ENCODE data around the gene ZSWIM7. TPM values are rescaled to one million over a fixed set of nuclear protein-coding genes. Genes with fewer than 3 reads are reported as not detected.

Gene ZSWIM7
- polyA plus RNA-seq, 1 donor from 2014 or later, result 70.8 TPM

GRCh38 chr17:15955793-15956541, 43.5 kb downstream of the ZSWIM7 start:
- Mint-ChIP-seq H3K27ac (no peak overlapping the region), H3K4me3 (no peak overlapping the region), H3K36me3 (peaks cover 2% of the 10 kb centered on the region), H3K27me3 (peaks cover 26% of the 10 kb centered on the region), H3K9me3 (no peaks in the 10 kb centered on the region), H3K4me1 (peaks cover 0 to 6% (median 0%) of the 10 kb centered on the region in 3 donors)

- Mint-ChIP-seq H3K4me3 (no peak overlapping the region), H3K4me1 (peaks cover 0 to 5% (median 0%) of the 10 kb centered on the region in 3 donors), H3K27ac (no peak overlapping the region), H3K36me3 (peaks cover 4% of the 10 kb centered on the region), H3K27me3 (peaks cover 24% of the 10 kb centered on the region), H3K9me3 (no peaks in the 10 kb centered on the region)
These were observed 45.3 kb downstream of the ZSWIM7 start for GRCh38 chr17:15954222-15954621.

GRCh38 chr17:15952916-15953790, 46.4 kb downstream of the ZSWIM7 start:
- Mint-ChIP-seq H3K4me1 (peaks cover 0 to 1% (median 0%) of the 10 kb centered on the region in 3 donors), H3K9me3 (no peaks in the 10 kb centered on the region), H3K36me3 (peaks cover 2% of the 10 kb centered on the region), H3K4me3 (no peak overlapping the region), H3K27ac (peak overlapping the region in 1 of 3 donors; percentile 71), H3K27me3 (peaks cover 15% of the 10 kb centered on the region)

- Mint-ChIP-seq H3K9me3 (no peaks in the 10 kb centered on the region), H3K4me3 (no peak overlapping the region), H3K4me1 (peaks cover 0 to 1% (median 0%) of the 10 kb centered on the region in 3 donors), H3K27me3 (peaks cover 13% of the 10 kb centered on the region), H3K27ac (no peak overlapping the region), H3K36me3 (peaks cover 2% of the 10 kb centered on the region)
These were observed 47.4 kb downstream of the ZSWIM7 start for GRCh38 chr17:15952048-15952532.

- H3K4me1 Mint-ChIP-seq, result peaks cover 0 to 1% (median 0%) of the 10 kb centered on the region in 3 donors
- peaks cover 2% of the 10 kb centered on the region for H3K36me3 Mint-ChIP-seq
- H3K27ac Mint-ChIP-seq, result no peak overlapping the region
- H3K4me3 Mint-ChIP-seq, result no peak overlapping the region
- H3K9me3 Mint-ChIP-seq, result no peaks in the 10 kb centered on the region
- peaks cover 18% of the 10 kb centered on the region for H3K27me3 Mint-ChIP-seq
These were observed 48.0 kb downstream of the ZSWIM7 start for GRCh38 chr17:15951368-15952047.

GRCh38 chr17:15947976-15948752, 51.3 kb downstream of the ZSWIM7 start:
- peaks cover 3 to 8% (median 6%) of the 10 kb centered on the region in 3 donors for H3K4me1 Mint-ChIP-seq
- peaks cover 31% of the 10 kb centered on the region for H3K27me3 Mint-ChIP-seq
- peaks cover 6% of the 10 kb centered on the region for H3K36me3 Mint-ChIP-seq
- H3K9me3 Mint-ChIP-seq, result no peaks in the 10 kb centered on the region
- H3K27ac Mint-ChIP-seq, result no peak overlapping the region
- no peak overlapping the region for H3K4me3 Mint-ChIP-seq

GRCh38 chr17:15947271-15947670, 52.2 kb downstream of the ZSWIM7 start:
- no peak overlapping the region for H3K27ac Mint-ChIP-seq
- H3K27me3 Mint-ChIP-seq, result peaks cover 28% of the 10 kb centered on the region
- no peaks in the 10 kb centered on the region for H3K9me3 Mint-ChIP-seq
- H3K4me1 Mint-ChIP-seq, result peaks cover 3 to 8% (median 6%) of the 10 kb centered on the region in 3 donors
- H3K36me3 Mint-ChIP-seq, result peaks cover 6% of the 10 kb centered on the region
- peak overlapping the region in 2 of 4 donors; percentile 1 to 23 for H3K4me3 Mint-ChIP-seq

GRCh38 chr17:15946611-15947120, 52.8 kb downstream of the ZSWIM7 start:
- peaks cover 4 to 8% (median 6%) of the 10 kb centered on the region in 3 donors for H3K4me1 Mint-ChIP-seq
- H3K4me3 Mint-ChIP-seq, result peak overlapping the region in 2 of 4 donors; percentile 55 to 67

GRCh38 chr17:15945527-15946191, 53.8 kb downstream of the ZSWIM7 start:
- H3K27me3 Mint-ChIP-seq, result peaks cover 29% of the 10 kb centered on the region

More at GRCh38 chr17:15946611-15947120, 52.8 kb downstream of the ZSWIM7 start:
- no peaks in the 10 kb centered on the region for H3K9me3 Mint-ChIP-seq
- H3K27ac Mint-ChIP-seq, result no peak overlapping the region
- H3K36me3 Mint-ChIP-seq, result peaks cover 6% of the 10 kb centered on the region
- peaks cover 30% of the 10 kb centered on the region for H3K27me3 Mint-ChIP-seq

GRCh38 chr17:15944759-15945526, 54.6 kb downstream of the ZSWIM7 start, which contains the start of gene ADORA2B:
Gene ADORA2B, plus strand, starts transcription at chr17:15945130. Its CDS starts 119 bp downstream, at chr17:15945249.
- Mint-ChIP-seq H3K4me1 (peaks cover 4 to 8% (median 6%) of the 10 kb centered on the region in 3 donors), H3K27ac (no peak within 1 kb of the TSS), H3K9me3 (peaks cover 0 to 2% (median 0%) of the 10 kb centered on the region in 3 donors), H3K27me3 (peaks cover 32% of the 10 kb centered on the region), H3K4me3 (peak within 1 kb of the TSS; percentile 54 to 88 (median 84)), H3K36me3 (peaks cover 4% of the 10 kb centered on the region)

More at GRCh38 chr17:15945527-15946191, 53.8 kb downstream of the ZSWIM7 start:
- Mint-ChIP-seq H3K36me3 (peaks cover 4% of the 10 kb centered on the region), H3K4me1 (peaks cover 4 to 8% (median 6%) of the 10 kb centered on the region in 3 donors), H3K27ac (no peak overlapping the region), H3K4me3 (peak overlapping the region; percentile 55 to 81 (median 70)), H3K9me3 (peaks cover 0 to 2% (median 0%) of the 10 kb centered on the region in 3 donors)

- no peak overlapping the region for H3K27ac Mint-ChIP-seq
- peaks cover 0 to 2% (median 0%) of the 10 kb centered on the region in 3 donors for H3K9me3 Mint-ChIP-seq
- H3K4me1 Mint-ChIP-seq, result peaks cover 4 to 8% (median 6%) of the 10 kb centered on the region in 3 donors
- peaks cover 33% of the 10 kb centered on the region for H3K27me3 Mint-ChIP-seq
- peaks cover 4% of the 10 kb centered on the region for H3K36me3 Mint-ChIP-seq
- H3K4me3 Mint-ChIP-seq, result peak overlapping the region; percentile 54 to 88 (median 84)
These were observed 55.3 kb downstream of the ZSWIM7 start for GRCh38 chr17:15943971-15944758.

Measured in IgD-negative memory B cell (primary cell).